CD4-positive, alpha-beta T cell treated with Interleukin-6 at 100 ng/mL for 8 hours (primary cell): Measurements from ENCODE around the gene L3MBTL4.

Experiments
- DNase-seq: peaks from one replicate; pipeline ENCODE4 v3.0.0-alpha.2; 2020; ENCODE audit warnings: mixed read lengths, low spot score

The L3MBTL4 gene

GRCh38 chr18:6024745-6025248 lies 389.9 kb downstream of the L3MBTL4 start:
- no peak for DNase-seq

GRCh38 chr18:6023551-6023950 lies 391.2 kb downstream of the L3MBTL4 start:
- no peak for DNase-seq

DNA sequence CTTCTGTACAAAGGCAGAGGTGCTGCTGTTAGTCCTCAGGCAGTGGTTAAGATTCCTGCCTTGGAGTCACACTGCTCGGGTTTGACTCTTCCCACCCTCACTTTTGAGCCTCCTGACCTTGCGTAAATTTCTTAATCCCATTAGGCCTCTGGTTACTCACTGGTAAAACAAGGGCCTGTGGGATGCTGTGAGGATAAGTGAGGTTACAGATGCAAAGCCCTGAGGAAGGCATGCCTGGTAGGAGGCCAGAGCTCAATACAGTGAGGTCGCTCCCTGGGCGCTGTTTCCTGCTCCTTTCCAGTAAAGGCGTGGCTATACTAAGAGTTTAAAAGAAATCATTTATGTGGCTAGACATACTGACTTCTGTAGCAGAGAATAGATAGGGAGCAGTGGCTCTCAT lies 391.9 kb downstream of the L3MBTL4 start:
- no peak for DNase-seq

DNA sequence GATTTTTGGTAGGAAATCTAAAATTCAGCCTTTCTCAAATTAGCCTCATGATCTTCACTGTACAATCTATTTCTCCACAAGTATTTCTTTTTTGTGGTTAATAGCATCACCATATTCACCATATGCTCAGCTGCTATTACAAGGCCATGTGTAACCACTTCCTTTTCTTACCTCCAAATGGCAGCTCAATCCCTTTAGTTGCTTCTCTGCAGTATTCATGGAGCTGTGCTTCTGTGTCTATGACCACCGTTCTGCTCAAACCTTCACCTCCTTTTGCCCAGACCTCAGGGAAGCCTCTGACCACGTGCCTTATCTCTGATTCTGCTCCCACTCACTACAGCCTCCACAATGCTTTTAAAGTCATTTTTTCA lies 392.7 kb downstream of the L3MBTL4 start:
- no peak for DNase-seq

DNA sequence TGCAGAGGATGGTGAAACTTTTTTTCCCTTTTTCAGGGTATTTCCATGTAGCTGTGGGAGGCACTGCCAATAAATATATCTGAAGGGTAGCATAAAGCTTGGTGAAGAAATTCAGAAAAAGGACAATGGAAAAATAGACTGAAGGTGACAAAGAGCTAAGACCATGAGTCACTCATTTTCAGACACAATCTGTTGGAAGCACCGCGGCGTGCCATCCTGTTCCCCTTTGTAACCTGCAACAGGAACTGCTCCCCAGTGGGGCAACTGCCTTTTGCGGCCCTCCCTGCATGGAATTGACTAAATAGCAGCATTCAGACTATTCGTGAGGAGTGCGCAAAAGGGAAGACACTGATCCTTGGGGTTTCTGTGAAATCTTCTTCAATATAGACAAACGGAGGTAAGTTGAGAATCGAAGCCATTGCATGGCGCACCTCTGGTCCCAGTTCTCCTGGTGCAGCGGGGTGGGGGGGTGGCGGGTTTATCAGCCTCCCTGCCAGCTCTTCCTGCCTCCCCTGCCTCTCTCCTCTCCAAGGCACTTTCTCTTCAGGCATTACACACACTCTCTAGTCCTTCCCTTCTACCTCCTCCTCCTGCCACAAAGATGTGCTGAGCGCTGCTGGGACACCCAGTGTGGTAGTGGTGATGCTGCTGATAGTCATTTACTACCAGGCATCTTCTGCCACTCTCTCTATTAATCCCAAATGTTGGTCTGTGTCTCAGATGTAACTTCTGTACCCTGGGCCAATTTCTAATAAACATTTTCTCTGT lies 393.2 kb downstream of the L3MBTL4 start:
- DNase-seq = no peak

- DNase-seq = no peak
These were observed 396.0 kb downstream of the L3MBTL4 start for GRCh38 chr18:6018671-6019070.

GRCh38 chr18:6017171-6017570 lies 397.5 kb downstream of the L3MBTL4 start:
- DNase-seq = no peak

DNA sequence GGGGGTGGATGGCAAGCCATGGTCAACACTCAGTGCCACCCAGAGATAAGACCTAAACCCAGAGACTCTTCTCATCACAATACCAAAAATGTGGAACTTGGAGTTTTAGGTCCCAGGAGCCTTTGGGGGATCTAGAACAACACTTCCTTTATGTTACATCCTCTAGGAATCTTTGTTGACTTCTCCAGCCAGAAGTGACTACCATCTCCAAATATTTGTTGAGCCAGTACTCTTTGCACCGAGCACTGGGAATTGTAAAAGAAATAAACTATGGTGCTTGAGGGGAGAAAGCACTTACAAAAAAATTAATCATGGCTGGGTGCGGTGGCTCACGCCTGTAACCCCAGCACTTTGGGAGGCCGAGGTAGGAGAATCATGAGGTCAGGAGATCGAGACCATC lies 399.3 kb downstream of the L3MBTL4 start:
- no peak for DNase-seq

- DNase-seq = no peak
These were observed 401.4 kb downstream of the L3MBTL4 start for GRCh38 chr18:6013171-6013810.

DNA sequence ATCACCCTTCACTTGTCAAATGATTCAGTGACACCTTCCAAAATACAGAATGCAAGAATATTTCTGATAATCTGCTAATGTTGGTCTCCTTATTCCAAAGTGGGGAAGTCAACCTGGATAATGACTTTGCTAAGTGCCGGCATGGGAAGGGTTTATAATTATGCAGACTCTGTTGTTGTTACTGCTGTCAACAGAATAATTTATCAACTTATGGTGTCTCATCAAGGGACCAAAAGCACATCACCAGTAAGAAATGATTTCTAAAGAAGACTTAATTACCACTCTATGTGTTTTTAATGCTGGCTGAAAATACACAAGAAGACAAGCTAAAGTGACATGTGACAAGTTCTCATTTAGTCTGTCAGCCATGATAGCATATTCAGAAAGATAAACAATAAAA lies 403.8 kb downstream of the L3MBTL4 start:
- no peak for DNase-seq

GRCh38 chr18:6010284-6010683 lies 404.4 kb downstream of the L3MBTL4 start:
- no peak for DNase-seq

DNA sequence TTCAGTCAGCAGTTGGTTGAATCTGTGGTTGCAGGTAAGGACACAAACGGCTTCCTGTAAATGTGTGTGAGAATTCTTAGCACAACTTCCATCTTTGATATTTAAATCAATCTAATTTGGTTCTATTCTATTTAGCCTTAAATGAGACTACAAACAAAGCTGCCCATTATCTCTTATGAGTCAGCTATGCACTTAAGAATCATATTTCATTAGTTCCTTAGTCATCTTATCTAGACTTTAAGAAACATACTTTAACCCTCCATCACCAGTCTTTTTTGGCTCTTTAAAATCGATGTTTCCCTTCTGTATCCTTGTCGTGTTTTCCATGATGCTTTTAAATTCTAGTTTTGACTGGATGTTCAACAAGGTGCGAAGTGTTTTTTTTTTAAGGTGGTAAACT lies 405.0 kb downstream of the L3MBTL4 start:
- no peak for DNase-seq

- DNase-seq = no peak
These were observed 410.0 kb downstream of the L3MBTL4 start for GRCh38 chr18:6004683-6005082.

- no peak for DNase-seq
These were observed 410.6 kb downstream of the L3MBTL4 start for GRCh38 chr18:6004119-6004518.

GRCh38 chr18:6001867-6002266 lies 412.8 kb downstream of the L3MBTL4 start:
- DNase-seq = no peak

GRCh38 chr18:5998907-5999306 lies 415.8 kb downstream of the L3MBTL4 start:
- DNase-seq = no peak

DNA sequence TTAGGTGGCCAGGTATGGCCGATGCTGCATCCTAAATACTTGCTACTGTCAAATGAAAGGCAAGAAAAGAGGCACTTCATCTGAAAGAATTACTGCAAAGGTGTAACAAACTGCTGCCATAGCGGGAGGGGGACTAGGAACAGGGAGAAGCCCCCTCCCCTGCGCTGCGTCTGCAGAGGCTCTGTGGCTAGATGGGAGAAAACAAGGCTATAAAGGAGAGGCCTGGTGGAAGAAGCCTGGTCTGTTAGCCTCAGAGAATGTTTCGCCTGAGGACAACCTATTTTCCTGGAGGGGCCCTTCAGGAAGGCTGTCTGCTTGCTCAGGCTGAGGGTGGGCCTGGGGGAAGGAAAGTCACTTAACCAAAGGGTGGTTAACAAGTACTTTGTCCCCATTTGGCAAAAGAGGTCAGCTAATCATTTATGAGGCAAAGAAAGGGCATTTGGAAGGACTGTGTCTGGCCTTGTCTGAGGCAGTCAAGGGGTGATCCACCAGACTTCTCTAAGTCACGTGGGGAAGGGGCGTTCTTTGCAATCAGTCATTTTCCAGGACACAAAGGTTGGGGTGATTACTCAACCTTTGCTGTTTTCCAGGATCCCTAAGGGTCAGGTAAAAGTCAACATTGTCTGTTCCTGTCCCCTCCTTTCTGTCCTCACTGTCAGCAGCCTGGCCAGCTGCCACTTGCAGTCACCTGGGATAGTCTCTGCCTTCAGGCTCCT lies 416.4 kb downstream of the L3MBTL4 start:
- DNase-seq = no peak

DNA sequence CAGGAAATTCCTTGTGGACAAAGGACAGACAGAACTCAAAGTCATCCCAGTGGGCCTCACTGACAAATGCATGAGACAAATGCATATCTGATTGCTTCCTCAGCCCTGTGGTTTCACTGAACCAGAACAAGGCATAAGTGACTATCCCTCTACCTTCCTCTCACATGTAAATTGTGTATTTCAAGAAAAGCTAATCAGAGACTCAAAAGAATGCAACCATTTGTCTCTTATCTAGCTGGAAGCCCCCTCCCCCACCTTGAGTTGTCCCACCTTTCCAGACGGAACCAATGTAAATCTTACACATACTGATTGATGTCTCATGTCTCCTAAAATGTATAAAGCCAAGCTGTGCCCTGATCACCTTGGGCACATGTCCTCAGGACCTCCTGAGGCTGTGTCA lies 417.4 kb downstream of the L3MBTL4 start:
- DNase-seq = no peak

DNA sequence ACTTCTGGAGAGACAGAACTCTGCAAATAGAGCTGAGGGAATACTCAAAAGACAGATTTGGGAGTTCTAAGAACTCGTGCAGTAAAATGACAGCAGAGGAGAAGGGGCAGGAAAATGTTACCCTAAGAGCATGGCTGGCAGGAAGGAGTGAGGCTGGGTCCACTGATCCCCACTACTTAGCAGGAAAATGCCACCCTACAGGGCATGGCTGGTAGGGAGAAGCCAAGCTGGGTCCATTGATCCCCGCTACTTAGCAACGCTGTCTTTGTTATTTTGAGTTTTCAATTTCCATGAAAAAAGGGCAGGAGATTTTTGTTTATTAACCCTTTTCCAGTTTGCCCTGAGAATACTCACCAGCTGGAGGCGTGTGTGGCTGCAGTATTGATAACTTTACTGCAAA lies 419.1 kb downstream of the L3MBTL4 start:
- no peak for DNase-seq

- DNase-seq = no peak
These were observed 420.8 kb downstream of the L3MBTL4 start for GRCh38 chr18:5993938-5994337.

- no peak for DNase-seq
These were observed 422.3 kb downstream of the L3MBTL4 start for GRCh38 chr18:5992381-5992780.

GRCh38 chr18:5987249-5987648 lies 427.5 kb downstream of the L3MBTL4 start:
- no peak for DNase-seq
